Coronary artery (tissue), 2 donors: Measurements from ENCODE around the gene GALNT18.
A peak's percentile ranks its signal among the peaks of the same experiment; 100 is the strongest.

ENCODE experiments used
- DNase-seq: peaks from one replicate; pipeline ENCODE4 v3.0.0-alpha.2; 2017; ENCODE audit warnings: low spot score
- H3K27ac ChIP-seq, 2 donors: fragments of 200-600 bp; sonication (generic); one replicate each; pipeline ENCODE4 v1.5.1; 2016 to 2019
- H3K4me3 ChIP-seq: fragments of 200-600 bp; sonication (generic); 2 replicates; pipeline ENCODE4 v1.5.1; 2016; ENCODE audit warnings: mild to moderate bottlenecking, moderate library complexity
- CTCF ChIP-seq: fragments of 200-600 bp; sonication (generic); IDR thresholded peaks from one replicate; pipeline ENCODE4 v1.5.1; 2019; ENCODE audit warnings: antibody characterized with exemption

The GALNT18 gene

GRCh38 chr11:11577932-11578911, 43.6 kb downstream of the GALNT18 start:
- DNase-seq = peak; percentile 52
- no peak overlapping the region for H3K27ac ChIP-seq
- no peak for TF ChIP-seq CTCF

GRCh38 chr11:11577251-11577855, 44.5 kb downstream of the GALNT18 start:
- H3K27ac ChIP-seq = peak overlapping the region in 1 of 2 donors; percentile 57
- H3K4me3 ChIP-seq = no peak overlapping the region
- TF ChIP-seq CTCF = no peak
- DNase-seq = peak; percentile 56

More at GRCh38 chr11:11577932-11578911, 43.6 kb downstream of the GALNT18 start:
- H3K4me3 ChIP-seq = no peak overlapping the region

GRCh38 chr11:11574373-11575287, 47.2 kb downstream of the GALNT18 start:
- no peak for TF ChIP-seq CTCF
- peak; percentile 28 for DNase-seq
- no peak overlapping the region for H3K27ac ChIP-seq
- H3K4me3 ChIP-seq = no peak overlapping the region

- TF ChIP-seq CTCF = no peak
- DNase-seq = peak; percentile 62
- Histone ChIP-seq H3K4me3 (no peak overlapping the region), H3K27ac (peak overlapping the region; percentile 67 to 69)
Observed at GRCh38 chr11:11572386-11572785, 49.4 kb downstream of the GALNT18 start.

- peak overlapping the region; percentile 67 to 69 for H3K27ac ChIP-seq
- TF ChIP-seq CTCF = no peak
- H3K4me3 ChIP-seq = no peak overlapping the region
- no peak for DNase-seq
Observed at GRCh38 chr11:11571893-11572292, 49.9 kb downstream of the GALNT18 start.

GRCh38 chr11:11570823-11571222, 51.0 kb downstream of the GALNT18 start:
- H3K4me3 ChIP-seq = no peak overlapping the region
- no peak for DNase-seq
- peak overlapping the region in 1 of 2 donors; percentile 65 for H3K27ac ChIP-seq
- TF ChIP-seq CTCF = no peak
